ENCODE results near the gene MMP2.
A peak's percentile ranks its signal among the peaks of the same experiment; 100 is the strongest.

The MMP2 gene

GRCh38 chr16:55521792-55522191, 42.8 kb downstream of the MMP2 start:
- no peak for DNase-seq

DNA sequence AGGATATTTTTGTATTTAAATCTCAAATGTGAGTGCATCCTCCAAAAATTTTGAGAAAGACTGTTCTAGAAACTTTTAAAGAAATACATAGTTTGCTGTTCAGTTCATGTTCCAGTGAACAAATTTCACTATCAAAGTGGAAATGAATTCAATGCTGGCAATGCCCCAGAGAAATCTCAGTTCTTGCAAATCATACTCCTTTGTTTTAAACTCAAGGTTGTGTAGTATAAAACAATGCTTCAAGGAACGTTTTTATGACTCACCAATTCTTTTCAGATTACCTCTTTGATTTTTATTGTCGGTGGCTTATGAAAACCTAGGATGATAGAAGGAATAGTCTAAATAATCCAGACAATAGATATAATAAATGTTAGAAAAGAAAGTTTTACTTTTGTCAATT, 47.4 kb downstream of the MMP2 start:
- DNase-seq: no peak

GRCh38 chr16:55527885-55528284, 48.9 kb downstream of the MMP2 start:
- DNase-seq: no peak

DNA sequence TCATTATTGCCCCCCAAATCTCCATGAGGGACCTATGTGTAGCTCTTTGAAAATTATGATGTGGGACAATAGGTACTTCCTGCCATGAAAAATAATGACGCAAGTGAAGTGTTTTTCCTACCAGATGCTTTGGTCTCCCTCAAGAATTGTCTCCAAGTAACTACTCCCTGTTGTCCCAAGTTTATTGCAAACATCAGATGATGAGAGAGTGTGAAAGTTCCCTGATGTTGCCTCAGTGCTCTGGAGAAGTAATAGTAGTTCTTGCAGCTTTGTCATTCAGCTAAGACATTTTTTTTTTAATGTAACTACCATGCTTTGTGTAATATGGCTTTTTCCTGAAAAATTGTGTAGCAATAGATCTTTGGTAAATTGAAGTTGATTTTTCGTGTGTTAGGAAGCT, 50.0 kb downstream of the MMP2 start:
- DNase-seq: no peak

- DNase-seq: no peak
Measured at GRCh38 chr16:55530316-55530856, 51.4 kb downstream of the MMP2 start.

DNA sequence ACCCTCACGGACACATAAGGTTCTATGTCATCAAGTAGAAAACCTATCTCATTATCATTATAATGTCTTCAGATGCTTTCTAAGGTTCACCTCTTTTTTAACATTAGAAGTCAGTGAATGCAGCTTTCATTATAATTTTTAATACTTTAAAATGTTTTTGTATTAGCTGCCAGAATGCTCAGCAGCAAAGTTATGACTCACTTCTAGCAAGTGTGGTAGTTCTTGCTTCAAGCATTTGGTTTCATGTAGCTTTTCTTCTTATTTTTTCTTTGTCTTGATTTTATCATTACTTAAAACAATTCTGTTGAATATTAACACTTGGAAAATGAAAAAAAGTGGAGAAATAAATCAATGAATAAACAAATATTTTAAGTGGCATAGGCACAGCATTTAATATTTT, 53.2 kb downstream of the MMP2 start:
- peak in 1 of 5 experiments; percentile 8 for DNase-seq

- no peak for DNase-seq
Measured at GRCh38 chr16:55534756-55535155, 55.8 kb downstream of the MMP2 start.

DNA sequence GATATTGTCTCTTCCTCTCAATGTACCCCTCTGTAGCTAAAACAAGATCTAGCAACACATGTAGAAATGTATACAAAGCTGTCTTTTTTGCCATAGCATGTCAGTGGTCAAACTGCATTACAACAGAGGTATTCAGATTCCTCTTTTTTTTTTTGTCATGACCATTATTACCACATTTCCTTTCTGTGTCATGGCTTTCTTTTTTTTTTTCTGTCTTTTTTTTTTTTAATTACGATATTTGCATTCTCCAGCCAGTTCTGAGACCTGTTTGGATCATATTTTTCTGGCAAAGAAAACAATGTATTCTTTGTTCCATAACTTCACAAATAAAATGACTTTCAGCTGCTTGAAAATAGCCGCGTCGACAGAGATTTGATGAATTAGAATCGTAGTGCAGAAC, 60.1 kb downstream of the MMP2 start:
- DNase-seq: no peak

GRCh38 chr16:55539488-55539887, 60.5 kb downstream of the MMP2 start:
- DNase-seq: no peak

GRCh38 chr16:55540221-55540620, 61.2 kb downstream of the MMP2 start:
- DNase-seq: no peak

GRCh38 chr16:55542459-55543082, 63.6 kb downstream of the MMP2 start:
- DNase-seq: peak in 1 of 5 experiments; percentile 3

DNA sequence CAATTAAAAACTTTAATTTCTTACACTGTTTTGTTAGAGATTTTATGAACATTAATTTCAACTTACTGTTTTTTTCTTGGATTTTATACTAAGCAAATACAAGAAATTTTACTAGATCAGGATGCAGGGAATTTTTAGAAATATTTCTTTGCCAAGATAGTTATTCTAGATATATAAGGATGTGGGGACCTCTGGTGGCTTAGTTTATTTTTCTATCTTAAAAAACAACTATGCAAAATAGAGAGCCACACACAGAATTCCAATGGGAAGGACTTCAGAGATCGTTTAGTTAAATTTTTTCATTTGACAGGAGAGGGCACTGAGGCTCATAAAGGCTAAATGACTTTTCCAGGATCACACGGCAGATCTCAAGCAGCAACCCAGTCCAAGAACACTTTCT, 64.5 kb downstream of the MMP2 start:
- DNase-seq: no peak

GRCh38 chr16:55552621-55553020, 73.6 kb downstream of the MMP2 start:
- no peak for DNase-seq

- DNase-seq: no peak
Measured at GRCh38 chr16:55555436-55555835, 76.4 kb downstream of the MMP2 start.

Measured in T-helper 2 cell (primary cell).